Measurements from ENCODE around the gene PRDX5. TPM values are rescaled to one million over a fixed set of nuclear protein-coding genes. Genes with fewer than 3 reads are reported as not detected.
A peak's percentile ranks its signal among the peaks of the same experiment; 100 is the strongest.

The PRDX5 gene
- total RNA-seq, 1 donor from 2014 or later, result 562 TPM

DNA sequence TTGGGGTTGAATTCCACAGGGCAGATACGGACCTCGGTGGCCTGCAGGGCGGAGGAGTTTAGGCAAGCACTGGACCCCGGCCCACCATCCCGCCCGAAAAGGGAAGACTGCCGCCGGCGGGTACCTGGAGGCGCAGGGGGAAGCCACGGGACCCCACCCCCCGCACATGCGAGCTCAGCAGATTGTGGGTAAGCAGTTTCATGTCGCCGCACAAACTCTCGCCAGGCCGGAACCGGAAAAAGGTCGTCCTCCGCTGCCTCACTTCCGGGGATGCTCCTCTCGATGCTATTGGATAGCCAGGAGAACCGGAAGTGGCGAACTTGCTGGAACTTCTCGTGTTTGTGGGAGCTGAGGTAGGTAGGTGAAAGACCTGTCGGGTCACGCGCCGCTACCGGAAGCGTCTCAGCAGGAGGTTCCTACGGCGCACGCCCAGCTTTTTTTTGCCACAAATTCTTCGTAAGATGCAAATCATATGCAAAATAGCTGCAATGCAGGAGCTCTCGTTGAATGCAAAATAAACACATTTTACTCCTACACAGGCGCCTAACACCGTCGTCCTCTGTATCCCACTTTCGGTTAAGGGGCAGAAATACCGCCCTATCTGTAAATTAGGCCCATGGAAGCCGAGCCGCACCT is 478 bp upstream of the PRDX5 start, which contains the start of gene TRMT112:
Gene TRMT112 (minus strand): TSS at position 235 of the 636 bp plus-strand sequence. CDS start 33 bp downstream, at position 202.
- H3K4me3 ChIP-seq (ENCODE audit: low read depth, low read length), result peak within 1 kb of the TSS; percentile 71
- H3K36me3 ChIP-seq (ENCODE audit: control insufficient read depth, insufficient read depth, low read length), result peaks cover 7% of the 10 kb centered on the region
- TF ChIP-seq, protein P1, sequence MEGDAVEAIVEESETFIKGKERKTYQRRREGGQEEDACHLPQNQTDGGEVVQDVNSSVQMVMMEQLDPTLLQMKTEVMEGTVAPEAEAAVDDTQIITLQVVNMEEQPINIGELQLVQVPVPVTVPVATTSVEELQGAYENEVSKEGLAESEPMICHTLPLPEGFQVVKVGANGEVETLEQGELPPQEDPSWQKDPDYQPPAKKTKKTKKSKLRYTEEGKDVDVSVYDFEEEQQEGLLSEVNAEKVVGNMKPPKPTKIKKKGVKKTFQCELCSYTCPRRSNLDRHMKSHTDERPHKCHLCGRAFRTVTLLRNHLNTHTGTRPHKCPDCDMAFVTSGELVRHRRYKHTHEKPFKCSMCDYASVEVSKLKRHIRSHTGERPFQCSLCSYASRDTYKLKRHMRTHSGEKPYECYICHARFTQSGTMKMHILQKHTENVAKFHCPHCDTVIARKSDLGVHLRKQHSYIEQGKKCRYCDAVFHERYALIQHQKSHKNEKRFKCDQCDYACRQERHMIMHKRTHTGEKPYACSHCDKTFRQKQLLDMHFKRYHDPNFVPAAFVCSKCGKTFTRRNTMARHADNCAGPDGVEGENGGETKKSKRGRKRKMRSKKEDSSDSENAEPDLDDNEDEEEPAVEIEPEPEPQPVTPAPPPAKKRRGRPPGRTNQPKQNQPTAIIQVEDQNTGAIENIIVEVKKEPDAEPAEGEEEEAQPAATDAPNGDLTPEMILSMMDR (IDR thresholded peaks at IDR 0.05; ENCODE audit: insufficient read depth, low read length, poor library complexity, severe bottlenecking), result no peak
- DNase-seq (ENCODE audit: low read depth), result peak; percentile 100
- H3K27me3 ChIP-seq (ENCODE audit: control insufficient read depth, insufficient read depth, low read length), result no peaks in the 10 kb centered on the region

DNA sequence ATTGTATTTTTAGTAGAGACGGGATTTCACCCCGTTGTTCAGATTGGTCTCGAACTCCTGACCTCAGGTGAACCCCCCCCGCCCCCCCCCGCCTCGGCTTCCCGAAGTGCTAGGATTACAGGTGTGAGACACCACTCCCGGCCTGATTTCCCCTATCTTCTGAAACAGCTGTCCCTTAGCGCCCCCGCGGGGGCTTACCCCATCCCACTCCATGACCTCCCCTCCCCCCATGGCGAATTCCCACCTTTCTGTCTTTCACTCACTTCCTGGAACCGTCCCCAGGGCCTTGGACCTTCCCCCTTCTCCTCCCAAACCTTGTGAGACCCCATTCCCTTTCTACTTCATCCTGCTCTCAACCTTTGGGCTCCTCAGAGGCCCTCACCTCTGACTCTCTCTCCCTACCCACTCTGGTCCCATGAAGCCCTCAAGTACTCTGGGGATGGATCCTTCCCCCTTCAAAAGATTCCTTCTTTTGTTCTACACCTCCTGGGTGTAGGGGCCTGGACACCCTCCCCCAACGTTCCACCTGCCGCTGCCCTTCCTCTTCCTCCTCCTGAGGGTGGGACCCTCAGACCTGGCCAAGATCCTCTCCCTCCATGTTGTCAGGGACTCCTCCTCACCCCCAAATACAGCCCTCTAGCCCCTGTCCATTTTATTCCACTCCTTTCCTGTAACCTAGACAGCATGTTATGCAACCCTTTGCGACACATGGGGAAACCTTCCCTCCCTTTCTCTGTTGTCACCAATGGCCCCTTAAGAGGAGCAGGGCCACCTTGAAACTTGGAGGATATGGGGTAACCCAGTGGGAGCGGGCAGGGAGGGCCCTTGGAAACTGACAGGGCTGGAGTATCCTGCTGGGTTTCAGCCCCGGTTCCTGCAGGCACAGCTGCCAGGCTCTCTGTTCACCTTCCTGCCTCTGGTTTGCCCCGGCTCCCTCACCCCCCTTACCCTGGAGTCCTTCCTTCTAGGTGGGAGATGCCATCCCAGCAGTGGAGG is 1.1 kb downstream of the PRDX5 start:
- TF ChIP-seq, protein P1 (IDR thresholded peaks at IDR 0.05; ENCODE audit: insufficient read depth, low read length, poor library complexity, severe bottlenecking), result no peak
- no peaks in the 10 kb centered on the region for H3K27me3 ChIP-seq (ENCODE audit: control insufficient read depth, insufficient read depth, low read length)
- H3K36me3 ChIP-seq (ENCODE audit: control insufficient read depth, insufficient read depth, low read length), result peaks cover 7% of the 10 kb centered on the region
- H3K4me3 ChIP-seq (ENCODE audit: low read depth, low read length), result peak overlapping the region; percentile 71
- DNase-seq (ENCODE audit: low read depth), result no peak

- no peak overlapping the region for H3K4me3 ChIP-seq (ENCODE audit: low read depth, low read length)
- TF ChIP-seq, protein P1 (IDR thresholded peaks at IDR 0.05; ENCODE audit: insufficient read depth, low read length, poor library complexity, severe bottlenecking), result no peak
- no peaks in the 10 kb centered on the region for H3K27me3 ChIP-seq (ENCODE audit: control insufficient read depth, insufficient read depth, low read length)
- DNase-seq (ENCODE audit: low read depth), result no peak
- peaks cover 6% of the 10 kb centered on the region for H3K36me3 ChIP-seq (ENCODE audit: control insufficient read depth, insufficient read depth, low read length)
Observed at GRCh38 chr11:64320556-64320955, 2.6 kb downstream of the PRDX5 start.

- no peak for DNase-seq (ENCODE audit: low read depth)
- no peaks in the 10 kb centered on the region for H3K27me3 ChIP-seq (ENCODE audit: control insufficient read depth, insufficient read depth, low read length)
- no peak overlapping the region for H3K4me3 ChIP-seq (ENCODE audit: low read depth, low read length)
- peaks cover 6% of the 10 kb centered on the region for H3K36me3 ChIP-seq (ENCODE audit: control insufficient read depth, insufficient read depth, low read length)
- TF ChIP-seq, protein P1 (IDR thresholded peaks at IDR 0.05; ENCODE audit: insufficient read depth, low read length, poor library complexity, severe bottlenecking), result no peak
Observed at GRCh38 chr11:64321026-64321425, 3.1 kb downstream of the PRDX5 start.

GRCh38 chr11:64321533-64321932 is 3.6 kb downstream of the PRDX5 start:
- Histone ChIP-seq H3K36me3 (ENCODE audit: control insufficient read depth, insufficient read depth, low read length) (peaks cover 3% of the 10 kb centered on the region), H3K4me3 (ENCODE audit: low read depth, low read length) (no peak overlapping the region), H3K27me3 (ENCODE audit: control insufficient read depth, insufficient read depth, low read length) (no peaks in the 10 kb centered on the region)
- no peak for DNase-seq (ENCODE audit: low read depth)
- TF ChIP-seq, protein P1 (IDR thresholded peaks at IDR 0.05; ENCODE audit: insufficient read depth, low read length, poor library complexity, severe bottlenecking), result no peak
